HG03025 (cell line): Measurements from ENCODE around the gene MTR.

Experiments used
- ATAC-seq: cut with Tn5 transposase; IDR thresholded peaks from one replicate; pipeline ENCODE4 v1.9.1; 2021; ENCODE audit warnings: mild to moderate bottlenecking, moderate library complexity; ENCODE audit not compliant: unreplicated experiment, low FRiP score

The MTR gene

GRCh38 chr1:236947794-236948193, 152.7 kb downstream of the MTR start:
- no peak for ATAC-seq

GRCh38 chr1:236948381-236948780, 153.3 kb downstream of the MTR start:
- no peak for ATAC-seq

DNA sequence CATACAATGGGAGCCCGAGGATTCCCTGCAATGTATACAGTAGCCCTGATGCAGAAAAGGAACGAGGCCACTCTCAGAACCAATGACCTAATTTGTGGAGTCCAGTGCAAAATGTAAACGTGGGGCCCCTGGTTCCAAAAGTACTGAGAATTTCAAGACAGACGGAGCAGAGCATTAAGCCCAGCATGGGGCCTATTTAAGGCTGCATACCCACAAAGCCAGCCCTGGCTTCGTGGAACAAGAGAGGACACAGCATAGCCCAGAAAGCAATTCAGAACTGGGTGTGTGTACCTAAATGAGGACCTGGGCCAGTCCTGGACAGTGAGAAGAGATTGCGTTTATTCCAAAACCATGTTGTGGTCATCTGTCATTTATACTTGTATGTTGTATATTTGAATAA, 153.9 kb downstream of the MTR start:
- ATAC-seq: no peak

GRCh38 chr1:236950365-236950764, 155.3 kb downstream of the MTR start:
- no peak for ATAC-seq

- ATAC-seq: no peak
Observed at GRCh38 chr1:236951672-236952071, 156.6 kb downstream of the MTR start.

GRCh38 chr1:236952246-236953003, 157.3 kb downstream of the MTR start:
- no peak for ATAC-seq

DNA sequence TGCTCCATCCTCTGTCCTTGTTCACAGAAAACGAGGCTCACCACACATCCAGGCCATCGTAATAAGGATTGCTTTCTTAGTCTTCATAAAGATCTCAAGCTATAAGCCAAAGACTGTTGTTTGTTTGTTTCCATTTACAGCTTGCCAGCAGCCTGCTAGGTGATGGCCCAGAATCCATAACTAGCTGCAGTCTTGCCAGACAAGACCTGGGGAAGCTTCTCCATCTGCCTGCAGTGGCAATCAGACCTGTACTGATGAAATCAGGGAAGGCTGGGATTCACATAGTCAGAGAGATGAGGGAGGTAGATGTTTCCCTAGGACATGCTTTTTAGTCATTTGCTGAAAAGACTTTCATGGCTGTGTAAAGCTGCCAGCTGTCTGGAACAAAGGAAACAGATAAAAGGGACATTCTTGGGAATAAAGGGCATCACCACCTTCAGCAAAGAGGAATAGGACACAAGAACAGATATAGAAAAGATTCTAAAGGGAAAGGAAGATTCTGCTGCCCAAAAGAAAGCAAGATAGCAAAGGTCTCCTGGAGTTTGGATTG, 158.1 kb downstream of the MTR start:
- no peak for ATAC-seq
